Measurements from ENCODE around the gene WDR7.

- TF ChIP-seq, protein P1, sequence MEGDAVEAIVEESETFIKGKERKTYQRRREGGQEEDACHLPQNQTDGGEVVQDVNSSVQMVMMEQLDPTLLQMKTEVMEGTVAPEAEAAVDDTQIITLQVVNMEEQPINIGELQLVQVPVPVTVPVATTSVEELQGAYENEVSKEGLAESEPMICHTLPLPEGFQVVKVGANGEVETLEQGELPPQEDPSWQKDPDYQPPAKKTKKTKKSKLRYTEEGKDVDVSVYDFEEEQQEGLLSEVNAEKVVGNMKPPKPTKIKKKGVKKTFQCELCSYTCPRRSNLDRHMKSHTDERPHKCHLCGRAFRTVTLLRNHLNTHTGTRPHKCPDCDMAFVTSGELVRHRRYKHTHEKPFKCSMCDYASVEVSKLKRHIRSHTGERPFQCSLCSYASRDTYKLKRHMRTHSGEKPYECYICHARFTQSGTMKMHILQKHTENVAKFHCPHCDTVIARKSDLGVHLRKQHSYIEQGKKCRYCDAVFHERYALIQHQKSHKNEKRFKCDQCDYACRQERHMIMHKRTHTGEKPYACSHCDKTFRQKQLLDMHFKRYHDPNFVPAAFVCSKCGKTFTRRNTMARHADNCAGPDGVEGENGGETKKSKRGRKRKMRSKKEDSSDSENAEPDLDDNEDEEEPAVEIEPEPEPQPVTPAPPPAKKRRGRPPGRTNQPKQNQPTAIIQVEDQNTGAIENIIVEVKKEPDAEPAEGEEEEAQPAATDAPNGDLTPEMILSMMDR (IDR thresholded peaks at IDR 0.05): no peak
- TF ChIP-seq POLR2AphosphoS5 (IDR thresholded peaks at IDR 0.05): peak in 2 of 4 donors; percentile 53 to 60
These were observed 192.1 kb downstream of the WDR7 start for GRCh38 chr18:56843241-56843640.
